Panc1 (cell line): ENCODE results near the gene RBKS. TPM values are rescaled to one million over a fixed set of nuclear protein-coding genes. Genes with fewer than 3 reads are reported as not detected.

Source experiments
- ATAC-seq: fragments of 200-7000 bp; cut with Tn5 transposase; 2 replicates; pipeline ENCODE4 v1.9.1; 2020; ENCODE audit warnings: mild to moderate bottlenecking, moderate library complexity
- BruUV-seq: library from RNA; stranded (reverse); fragments of 400-500 nt; replicated peaks from 2 replicates; lab custom pipeline; 2021; lab: Mats Ljungman, UMichigan
- CTCF ChIA-PET: fragments of 300-600 bp; sonication (Branson Sonifier 250); formaldehyde crosslinking; loops from one replicate; lab custom pipeline; 2022; ENCODE audit warnings: antibody characterized with exemption; lab: Charles Lee
- POLR2A ChIA-PET: fragments of 300-600 bp; sonication (Branson Sonifier 250); formaldehyde crosslinking; loops from one replicate; lab custom pipeline; 2022; ENCODE audit warnings: antibody characterized with exemption; lab: Charles Lee
- DNase-seq: peaks from one replicate; pipeline ENCODE4 v3.0.0-alpha.2; 2010; ENCODE audit warnings: low read depth, low spot score
- H3K27ac ChIP-seq: 2 replicates; pipeline ENCODE4 v1.5.1; 2011; ENCODE audit warnings: mild to moderate bottlenecking, low read length, inconsistent platforms
- H3K27me3 ChIP-seq: fragments of 200-500 bp; sonication (Bioruptor generic); 2 replicates; pipeline ENCODE4 v1.6.0; 2014; ENCODE audit warnings: low read length, inconsistent platforms; ENCODE audit not compliant: control insufficient read depth, insufficient read depth
- H3K36me3 ChIP-seq: fragments of 200-500 bp; sonication (Bioruptor generic); 2 replicates; pipeline ENCODE4 v1.5.1; 2014; ENCODE audit warnings: inconsistent platforms, mild to moderate bottlenecking, low read length, moderate library complexity; ENCODE audit not compliant: control insufficient read depth, insufficient read depth
- H3K4me1 ChIP-seq: 2 replicates; pipeline ENCODE4 v1.5.1; 2011; ENCODE audit warnings: inconsistent platforms, mild to moderate bottlenecking, low read length, moderate library complexity; ENCODE audit not compliant: control insufficient read depth, insufficient read depth
- H3K4me3 ChIP-seq, 2 experiments: 2 replicates each; pipeline ENCODE4 v1.5.1; 2011 to 2012; ENCODE audit warnings: low read depth in 2 of 2, low read length in 2 of 2, mild to moderate bottlenecking in 2 of 2, inconsistent platforms in 1 of 2, moderate library complexity in 1 of 2
- H3K9me3 ChIP-seq: fragments of 200-500 bp; sonication (Bioruptor generic); 2 replicates; pipeline ENCODE4 v1.5.1; 2014; ENCODE audit warnings: low read depth, mild to moderate bottlenecking, inconsistent platforms, low read length, moderate library complexity; ENCODE audit not compliant: control insufficient read depth, insufficient read depth
- POLR2AphosphoS5 ChIP-seq: IDR thresholded peaks from 2 replicates; pipeline ENCODE4 v1.6.1; 2012; ENCODE audit warnings: mild to moderate bottlenecking, low read depth, low read length, moderate library complexity
- SIN3A ChIP-seq: IDR thresholded peaks from 2 replicates; pipeline ENCODE4 v1.6.1; 2012; ENCODE audit warnings: low read depth, mild to moderate bottlenecking, low read length, moderate library complexity, borderline replicate concordance; ENCODE audit not compliant: insufficient read depth
- TCF7L2 ChIP-seq: IDR thresholded peaks from 2 replicates; pipeline ENCODE4 v1.6.1; 2011; ENCODE audit warnings: mild to moderate bottlenecking, low read depth, low read length, inconsistent platforms
- in situ Hi-C: cut with HindIII; loops from 2 replicates; pipeline ENCODE4 v1.10.0; 2016; ENCODE audit warnings: low sequenced_read_pairs, low pct_unique_long_range_greater_than_20kb
- intact Hi-C: fragments of 100-400 bp; cut with micrococcal nuclease; formaldehyde crosslinking; loops from one replicate; pipeline ENCODE4 v1.10.0; 2022; ENCODE audit not compliant: unreplicated experiment
- total RNA-seq: library from RNA; stranded (reverse); gene quantifications from one replicate; pipeline ENCODE4 v1.2.1, GENCODE V29; 2021; ENCODE audit not compliant: unreplicated experiment
- TF ChIP-seq, protein P1 (sequence below), 2 experiments: IDR thresholded peaks; 2 replicates each; pipeline ENCODE4 v1.6.1; 2011 to 2012; ENCODE audit warnings: low read depth in 2 of 2, control low read depth in 1 of 2, low read length in 1 of 2, mild to moderate bottlenecking in 1 of 2, moderate library complexity in 1 of 2; ENCODE audit not compliant: insufficient read depth in 1 of 2
- TF ChIP-seq, protein P2 (sequence below): fragments of 450-650 bp; IDR thresholded peaks from 2 replicates; pipeline ENCODE4 v1.5.1; 2017; ENCODE audit warnings: mild to moderate bottlenecking

The RBKS gene
- total RNA-seq, 1 experiment from 2014 or later, result 2.2 TPM

DNA sequence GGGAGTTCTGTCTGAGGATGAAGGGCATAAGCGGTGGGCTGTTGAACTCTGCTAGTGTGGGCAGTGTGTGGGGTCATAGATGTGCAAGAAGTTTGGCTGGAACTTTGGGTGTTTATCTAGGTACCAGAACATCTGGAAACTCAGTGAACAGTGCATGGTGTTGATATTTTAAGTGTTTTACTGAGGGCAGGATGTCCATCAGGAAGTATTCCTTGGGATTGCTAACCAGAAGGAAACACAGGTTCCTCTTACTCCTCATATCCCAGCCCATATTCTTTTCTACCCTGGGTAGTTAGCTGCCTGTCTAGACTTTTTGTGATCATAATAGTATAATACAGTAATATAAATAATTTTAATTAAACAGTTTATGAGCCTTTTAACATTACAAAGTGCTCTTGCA is 15.9 kb upstream of the RBKS start:
- ChIA-PET CTCF (no interaction called here), POLR2A (no interaction called here)
- no peaks in the 10 kb centered on the region for H3K9me3 ChIP-seq
- ATAC-seq, result no peak
- no peak for DNase-seq
- H3K27ac ChIP-seq, result no peak overlapping the region
- no peak for TF ChIP-seq POLR2AphosphoS5
- TF ChIP-seq, protein P1, sequence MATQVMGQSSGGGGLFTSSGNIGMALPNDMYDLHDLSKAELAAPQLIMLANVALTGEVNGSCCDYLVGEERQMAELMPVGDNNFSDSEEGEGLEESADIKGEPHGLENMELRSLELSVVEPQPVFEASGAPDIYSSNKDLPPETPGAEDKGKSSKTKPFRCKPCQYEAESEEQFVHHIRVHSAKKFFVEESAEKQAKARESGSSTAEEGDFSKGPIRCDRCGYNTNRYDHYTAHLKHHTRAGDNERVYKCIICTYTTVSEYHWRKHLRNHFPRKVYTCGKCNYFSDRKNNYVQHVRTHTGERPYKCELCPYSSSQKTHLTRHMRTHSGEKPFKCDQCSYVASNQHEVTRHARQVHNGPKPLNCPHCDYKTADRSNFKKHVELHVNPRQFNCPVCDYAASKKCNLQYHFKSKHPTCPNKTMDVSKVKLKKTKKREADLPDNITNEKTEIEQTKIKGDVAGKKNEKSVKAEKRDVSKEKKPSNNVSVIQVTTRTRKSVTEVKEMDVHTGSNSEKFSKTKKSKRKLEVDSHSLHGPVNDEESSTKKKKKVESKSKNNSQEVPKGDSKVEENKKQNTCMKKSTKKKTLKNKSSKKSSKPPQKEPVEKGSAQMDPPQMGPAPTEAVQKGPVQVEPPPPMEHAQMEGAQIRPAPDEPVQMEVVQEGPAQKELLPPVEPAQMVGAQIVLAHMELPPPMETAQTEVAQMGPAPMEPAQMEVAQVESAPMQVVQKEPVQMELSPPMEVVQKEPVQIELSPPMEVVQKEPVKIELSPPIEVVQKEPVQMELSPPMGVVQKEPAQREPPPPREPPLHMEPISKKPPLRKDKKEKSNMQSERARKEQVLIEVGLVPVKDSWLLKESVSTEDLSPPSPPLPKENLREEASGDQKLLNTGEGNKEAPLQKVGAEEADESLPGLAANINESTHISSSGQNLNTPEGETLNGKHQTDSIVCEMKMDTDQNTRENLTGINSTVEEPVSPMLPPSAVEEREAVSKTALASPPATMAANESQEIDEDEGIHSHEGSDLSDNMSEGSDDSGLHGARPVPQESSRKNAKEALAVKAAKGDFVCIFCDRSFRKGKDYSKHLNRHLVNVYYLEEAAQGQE (IDR thresholded peaks at IDR 0.05; ENCODE audit: insufficient read depth in 1 of 2, low read depth in 2 of 2, low read length in 1 of 2), result no peak
- TF ChIP-seq, protein P2, sequence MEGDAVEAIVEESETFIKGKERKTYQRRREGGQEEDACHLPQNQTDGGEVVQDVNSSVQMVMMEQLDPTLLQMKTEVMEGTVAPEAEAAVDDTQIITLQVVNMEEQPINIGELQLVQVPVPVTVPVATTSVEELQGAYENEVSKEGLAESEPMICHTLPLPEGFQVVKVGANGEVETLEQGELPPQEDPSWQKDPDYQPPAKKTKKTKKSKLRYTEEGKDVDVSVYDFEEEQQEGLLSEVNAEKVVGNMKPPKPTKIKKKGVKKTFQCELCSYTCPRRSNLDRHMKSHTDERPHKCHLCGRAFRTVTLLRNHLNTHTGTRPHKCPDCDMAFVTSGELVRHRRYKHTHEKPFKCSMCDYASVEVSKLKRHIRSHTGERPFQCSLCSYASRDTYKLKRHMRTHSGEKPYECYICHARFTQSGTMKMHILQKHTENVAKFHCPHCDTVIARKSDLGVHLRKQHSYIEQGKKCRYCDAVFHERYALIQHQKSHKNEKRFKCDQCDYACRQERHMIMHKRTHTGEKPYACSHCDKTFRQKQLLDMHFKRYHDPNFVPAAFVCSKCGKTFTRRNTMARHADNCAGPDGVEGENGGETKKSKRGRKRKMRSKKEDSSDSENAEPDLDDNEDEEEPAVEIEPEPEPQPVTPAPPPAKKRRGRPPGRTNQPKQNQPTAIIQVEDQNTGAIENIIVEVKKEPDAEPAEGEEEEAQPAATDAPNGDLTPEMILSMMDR, result no peak
- TF ChIP-seq SIN3A, result no peak
- TF ChIP-seq TCF7L2, result no peak
- no peaks in the 10 kb centered on the region for H3K27me3 ChIP-seq
- H3K36me3 ChIP-seq, result no peaks in the 10 kb centered on the region
- in situ Hi-C loops, result no loop called here
- no peaks in the 10 kb centered on the region for H3K4me1 ChIP-seq
- H3K4me3 ChIP-seq, result no peak overlapping the region
- BruUV-seq, result no TSS peak
- intact Hi-C loops, result no loop called here

DNA sequence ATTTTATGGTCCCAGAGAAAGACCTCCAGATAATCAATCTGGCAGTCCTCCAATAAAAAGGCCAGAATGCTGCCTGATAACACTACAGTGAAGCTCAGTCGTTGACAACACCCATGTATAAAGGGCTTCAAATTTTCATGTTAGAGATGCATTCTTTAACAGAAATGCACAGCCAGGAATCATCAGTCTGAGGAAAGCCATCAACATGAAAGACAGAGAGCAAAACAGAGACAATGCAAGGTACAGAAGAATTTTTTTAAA is 14.1 kb upstream of the RBKS start:
- ChIA-PET POLR2A (no interaction called here), CTCF (no interaction called here)
- Histone ChIP-seq H3K27ac (no peak overlapping the region), H3K4me1 (no peaks in the 10 kb centered on the region), H3K9me3 (no peaks in the 10 kb centered on the region), H3K36me3 (no peaks in the 10 kb centered on the region), H3K27me3 (no peaks in the 10 kb centered on the region), H3K4me3 (no peak overlapping the region)
- intact Hi-C loops (no loop called here), in situ Hi-C loops (no loop called here)
- TF ChIP-seq, protein P1 (IDR thresholded peaks at IDR 0.05; ENCODE audit: insufficient read depth in 1 of 2, low read depth in 2 of 2, low read length in 1 of 2), result no peak
- TF ChIP-seq TCF7L2, result no peak
- TF ChIP-seq POLR2AphosphoS5, result no peak
- TF ChIP-seq SIN3A, result no peak
- TF ChIP-seq, protein P2, result no peak
- ATAC-seq, result no peak
- no TSS peak for BruUV-seq
- DNase-seq, result no peak
